Measurements from ENCODE around the gene TCERG1. TPM values are rescaled to one million over a fixed set of nuclear protein-coding genes. Genes with fewer than 3 reads are reported as not detected.

TCERG1 gene
- total and polyA plus RNA-seq, 2 experiments from 2014 or later: 23.6 to 37.0 TPM

DNA sequence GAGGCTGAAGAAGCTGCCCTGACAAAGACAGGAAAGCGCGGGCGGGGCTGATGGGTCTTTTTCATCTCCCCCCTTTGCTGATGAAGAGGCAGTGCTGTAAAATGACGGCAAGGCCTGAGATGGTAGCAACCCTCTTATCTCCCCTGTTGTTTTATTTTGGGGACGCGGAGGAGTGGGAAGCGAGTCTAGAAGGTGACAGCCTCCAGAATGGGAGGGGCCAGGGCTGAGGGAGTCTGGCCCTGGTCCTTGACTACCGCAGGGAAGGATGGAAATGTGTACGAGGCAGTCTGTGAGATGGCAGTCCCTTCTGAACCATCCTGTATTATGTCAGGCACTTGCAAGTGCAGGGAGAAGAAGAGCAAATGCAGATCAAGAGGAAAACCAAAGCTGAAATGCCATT is 46.1 kb upstream of the TCERG1 start:
- H3K79me2 ChIP-seq (ENCODE audit: insufficient read depth): no peaks in the 10 kb centered on the region
- in situ Hi-C loops (cut with MboI): no loop called here
- H3K27ac ChIP-seq: no peak overlapping the region
- H3K4me1 ChIP-seq (ENCODE audit: insufficient read depth): no peaks in the 10 kb centered on the region
- no peak overlapping the region for H3K9ac ChIP-seq
- peaks cover 15% of the 10 kb centered on the region for H3K27me3 ChIP-seq (replicated peaks; ENCODE audit: insufficient read depth)
- H3K9me3 ChIP-seq (ENCODE audit: low read depth): no peaks in the 10 kb centered on the region
- no peaks in the 10 kb centered on the region for H3K36me3 ChIP-seq (ENCODE audit: low read depth)
- no peaks in the 10 kb centered on the region for H3K9me2 ChIP-seq (ENCODE audit: insufficient read depth)
- H2AFZ ChIP-seq: no peak overlapping the region
- TF ChIP-seq EZH2phosphoT487 (IDR thresholded peaks at IDR 0.05; ENCODE audit: insufficient read depth, low read depth) (no peak), EZH2 (IDR thresholded peaks at IDR 0.05; ENCODE audit: insufficient read depth, poor library complexity, severe bottlenecking) (no peak)
- no peaks in the 10 kb centered on the region for H4K20me1 ChIP-seq (ENCODE audit: insufficient read depth)
- H3K4me2 ChIP-seq (ENCODE audit: unreplicated experiment): no peak overlapping the region
- no peak for DNase-seq
- no peak overlapping the region for H3K4me3 ChIP-seq
- WGBS, 2 experiments (ENCODE audit: low coverage in 1 of 2, low lambda C conversion rate in 2 of 2, missing lambda C conversion rate in 2 of 2): 53 to 60% methylated on average over 9 of the region's 9 CpGs
- H3F3A ChIP-seq (ENCODE audit: insufficient read depth): no peaks in the 10 kb centered on the region

DNA sequence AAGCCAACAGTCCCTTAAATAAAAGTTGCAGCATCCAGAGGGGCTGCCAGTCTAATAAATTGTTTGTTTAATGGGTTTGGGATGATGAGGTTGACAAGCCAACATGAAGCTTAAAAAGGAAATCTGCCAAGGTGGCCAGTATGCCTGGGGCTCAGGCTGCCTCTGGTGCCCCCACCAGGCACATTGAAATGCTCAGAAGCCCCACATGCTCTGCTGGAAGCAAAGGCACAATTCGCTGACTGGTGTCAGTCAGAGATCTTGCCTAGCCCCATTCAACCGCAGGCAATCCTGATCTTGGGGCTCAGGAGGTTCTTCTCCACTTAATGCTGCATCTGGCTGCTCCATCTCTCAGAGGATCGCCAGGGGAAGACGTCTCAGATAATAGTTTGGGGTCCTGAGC is 44.2 kb upstream of the TCERG1 start:
- WGBS, 2 experiments (ENCODE audit: low coverage in 1 of 2, low lambda C conversion rate in 2 of 2, missing lambda C conversion rate in 2 of 2): 24 to 30% methylated on average over 4 of the region's 4 CpGs
- in situ Hi-C loops (cut with MboI): no loop called here

DNA sequence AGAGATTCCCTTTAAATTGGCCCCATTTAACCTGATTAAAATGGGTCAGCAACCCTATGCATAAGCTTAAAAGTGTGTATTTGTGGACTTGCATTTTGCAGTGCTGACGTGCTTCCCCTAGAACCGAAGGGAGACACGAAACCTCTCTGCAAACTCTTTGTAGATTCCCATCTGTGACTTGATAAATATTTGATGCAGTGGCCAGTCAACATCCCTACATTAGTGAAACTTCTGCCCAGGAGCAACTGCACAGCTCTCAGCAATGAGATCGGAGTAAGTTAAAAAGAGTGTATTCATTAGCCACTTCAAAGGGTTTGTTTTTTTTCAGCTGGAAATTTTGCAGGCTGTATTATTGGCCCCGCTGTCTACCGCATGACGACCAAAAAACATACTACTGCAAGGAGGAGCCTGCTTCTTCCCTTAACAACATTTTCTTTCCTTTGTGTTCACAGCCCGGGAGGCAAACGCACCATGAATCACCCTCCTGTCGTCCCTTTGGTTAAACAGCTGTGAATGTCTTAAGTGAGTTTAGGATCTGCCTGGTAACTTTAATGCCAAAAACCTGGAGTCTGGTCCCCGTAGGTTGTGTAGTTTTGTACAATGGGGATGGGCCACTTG is 38.0 kb upstream of the TCERG1 start:
- H3K27me3 ChIP-seq (replicated peaks; ENCODE audit: insufficient read depth): 0 out of 2 replicates have a peak, but pooled peaks cover 5% of the 10 kb centered on the region
- H2AFZ ChIP-seq: no peak overlapping the region
- H3K27ac ChIP-seq: no peak overlapping the region
- H3K4me2 ChIP-seq (ENCODE audit: unreplicated experiment): peak overlapping the region; percentile 28
- no peak overlapping the region for H3K9ac ChIP-seq
- H3K4me3 ChIP-seq: no peak overlapping the region
- no peak for TF ChIP-seq EZH2phosphoT487 (IDR thresholded peaks at IDR 0.05; ENCODE audit: insufficient read depth, low read depth)
- H3F3A ChIP-seq (ENCODE audit: insufficient read depth): no peaks in the 10 kb centered on the region
- WGBS, 2 experiments (ENCODE audit: low coverage in 1 of 2, low lambda C conversion rate in 2 of 2, missing lambda C conversion rate in 2 of 2): 26 to 27% methylated on average over 11 of the region's 11 CpGs
- no peaks in the 10 kb centered on the region for H3K9me2 ChIP-seq (ENCODE audit: insufficient read depth)
- in situ Hi-C loops (cut with MboI): no loop called here
- H3K4me1 ChIP-seq (ENCODE audit: insufficient read depth): no peaks in the 10 kb centered on the region
- H4K20me1 ChIP-seq (ENCODE audit: insufficient read depth): no peaks in the 10 kb centered on the region
- DNase-seq: peak; percentile 59
- H3K79me2 ChIP-seq (ENCODE audit: insufficient read depth): no peaks in the 10 kb centered on the region
- H3K36me3 ChIP-seq (ENCODE audit: low read depth): no peaks in the 10 kb centered on the region
- no peaks in the 10 kb centered on the region for H3K9me3 ChIP-seq (ENCODE audit: low read depth)

More for the DNA sequence above, 44.2 kb upstream of the TCERG1 start:
- no peak for DNase-seq
- H3K27ac ChIP-seq: no peak overlapping the region
- TF ChIP-seq EZH2phosphoT487 (IDR thresholded peaks at IDR 0.05; ENCODE audit: insufficient read depth, low read depth): no peak
- no peak for TF ChIP-seq EZH2 (IDR thresholded peaks at IDR 0.05; ENCODE audit: insufficient read depth, poor library complexity, severe bottlenecking)
- no peak overlapping the region for H3K4me3 ChIP-seq
- no peaks in the 10 kb centered on the region for H4K20me1 ChIP-seq (ENCODE audit: insufficient read depth)
- no peak overlapping the region for H3K4me2 ChIP-seq (ENCODE audit: unreplicated experiment)
- H3K36me3 ChIP-seq (ENCODE audit: low read depth): no peaks in the 10 kb centered on the region
- no peaks in the 10 kb centered on the region for H3K9me3 ChIP-seq (ENCODE audit: low read depth)
- H2AFZ ChIP-seq: no peak overlapping the region
- H3K4me1 ChIP-seq (ENCODE audit: insufficient read depth): no peaks in the 10 kb centered on the region
- no peaks in the 10 kb centered on the region for H3K79me2 ChIP-seq (ENCODE audit: insufficient read depth)
- no peaks in the 10 kb centered on the region for H3K9me2 ChIP-seq (ENCODE audit: insufficient read depth)
- peaks cover 13% of the 10 kb centered on the region for H3K27me3 ChIP-seq (replicated peaks; ENCODE audit: insufficient read depth)
- no peaks in the 10 kb centered on the region for H3F3A ChIP-seq (ENCODE audit: insufficient read depth)
- H3K9ac ChIP-seq: no peak overlapping the region

DNA sequence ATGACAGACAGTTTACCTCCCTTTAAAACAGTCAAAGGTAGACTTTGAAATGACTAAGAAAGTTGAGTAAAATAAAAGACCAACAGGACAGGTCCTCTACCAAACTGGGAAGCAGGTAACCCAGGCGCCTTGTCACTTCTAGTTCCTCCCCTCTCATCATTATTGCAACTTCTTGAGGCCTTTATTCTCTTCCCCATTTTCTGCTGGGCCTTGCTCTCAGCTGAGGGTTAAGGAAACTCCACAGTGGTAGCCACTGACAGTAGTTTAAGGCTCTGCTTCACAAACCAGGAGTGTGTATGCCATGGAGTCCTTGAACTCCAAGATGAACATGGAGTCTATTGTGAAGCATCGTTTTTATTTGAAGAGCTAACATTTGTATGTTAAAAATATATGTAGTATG is 36.9 kb upstream of the TCERG1 start:
- TF ChIP-seq EZH2phosphoT487 (IDR thresholded peaks at IDR 0.05; ENCODE audit: insufficient read depth, low read depth) (no peak), EZH2 (IDR thresholded peaks at IDR 0.05; ENCODE audit: insufficient read depth, poor library complexity, severe bottlenecking) (no peak)
- no peaks in the 10 kb centered on the region for H4K20me1 ChIP-seq (ENCODE audit: insufficient read depth)
- H2AFZ ChIP-seq: no peak overlapping the region
- H3K79me2 ChIP-seq (ENCODE audit: insufficient read depth): no peaks in the 10 kb centered on the region
- H3K36me3 ChIP-seq (ENCODE audit: low read depth): no peaks in the 10 kb centered on the region
- in situ Hi-C loops (cut with MboI): no loop called here
- H3K9me3 ChIP-seq (ENCODE audit: low read depth): no peaks in the 10 kb centered on the region
- H3K4me1 ChIP-seq (ENCODE audit: insufficient read depth): no peaks in the 10 kb centered on the region
- no peaks in the 10 kb centered on the region for H3F3A ChIP-seq (ENCODE audit: insufficient read depth)
- no peak for DNase-seq
- no peaks in the 10 kb centered on the region for H3K9me2 ChIP-seq (ENCODE audit: insufficient read depth)
- no peak overlapping the region for H3K27ac ChIP-seq
- H3K4me3 ChIP-seq: no peak overlapping the region
- no peak overlapping the region for H3K4me2 ChIP-seq (ENCODE audit: unreplicated experiment)
- 0 out of 2 replicates have a peak, but pooled peaks cover 5% of the 10 kb centered on the region for H3K27me3 ChIP-seq (replicated peaks; ENCODE audit: insufficient read depth)
- H3K9ac ChIP-seq: no peak overlapping the region
- WGBS, 2 experiments (ENCODE audit: low coverage in 1 of 2, low lambda C conversion rate in 2 of 2, missing lambda C conversion rate in 2 of 2): 70 to 81% methylated on average over 2 of the region's 2 CpGs

DNA sequence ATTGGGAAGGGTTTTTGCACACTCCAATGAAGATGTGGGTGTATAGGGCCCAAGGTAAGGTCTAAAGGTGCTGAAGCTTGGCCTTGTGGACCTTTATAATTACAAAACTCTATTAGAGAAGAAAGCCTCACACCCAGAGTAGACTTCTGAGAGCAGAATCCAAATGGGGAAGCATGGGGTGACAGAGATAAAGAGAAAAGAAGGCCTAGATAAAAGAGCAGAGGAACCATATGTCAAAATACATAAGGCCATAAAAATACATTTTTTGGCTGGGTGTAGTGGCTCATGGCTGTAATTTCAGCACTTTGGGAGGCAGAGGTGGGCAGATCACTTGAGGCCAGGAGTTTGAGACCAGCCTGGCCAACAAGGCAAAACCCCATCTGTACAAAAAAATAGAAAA is 27.4 kb upstream of the TCERG1 start:
- in situ Hi-C loops (cut with MboI): loop anchor here (10.0 kb wide), 1 partner anchor 125 kb away; no protein-coding TSS in a partner anchor
- Histone ChIP-seq H3K4me2 (ENCODE audit: unreplicated experiment) (no peak overlapping the region), H3K27ac (no peak overlapping the region), H3K9ac (no peak overlapping the region), H3K79me2 (ENCODE audit: insufficient read depth) (no peaks in the 10 kb centered on the region), H3K4me3 (no peak overlapping the region), H4K20me1 (ENCODE audit: insufficient read depth) (no peaks in the 10 kb centered on the region), H3K9me3 (ENCODE audit: low read depth) (no peaks in the 10 kb centered on the region), H2AFZ (no peak overlapping the region), H3F3A (ENCODE audit: insufficient read depth) (no peaks in the 10 kb centered on the region), H3K36me3 (ENCODE audit: low read depth) (no peaks in the 10 kb centered on the region), H3K4me1 (ENCODE audit: insufficient read depth) (no peaks in the 10 kb centered on the region), H3K9me2 (ENCODE audit: insufficient read depth) (no peaks in the 10 kb centered on the region), H3K27me3 (replicated peaks; ENCODE audit: insufficient read depth) (0 out of 2 replicates have a peak, but pooled peaks cover 6% of the 10 kb centered on the region)
- TF ChIP-seq EZH2phosphoT487 (IDR thresholded peaks at IDR 0.05; ENCODE audit: insufficient read depth, low read depth) (no peak), EZH2 (IDR thresholded peaks at IDR 0.05; ENCODE audit: insufficient read depth, poor library complexity, severe bottlenecking) (no peak)
- no peak for DNase-seq
